Activated naive CD4-positive, alpha-beta T cell treated with anti-CD3 and anti-CD28 coated beads, Interleukin-2, amount 50 U/mL, for 24 hours (primary cell): ENCODE measurements around the gene PTPN9.
A peak's percentile ranks its signal among the peaks of the same experiment; 100 is the strongest.
"Not testable (repeated sequence)": the region's sequence is repeated elsewhere in the genome, so short reads cannot be mapped to it uniquely, and the experiment has no call there.

Source experiments
- H3K27ac Mint-ChIP-seq: one replicate; pipeline ENCODE4 v1.8.0; 2021; ENCODE audit warnings: mild to moderate bottlenecking, mixed read lengths
- H3K27me3 Mint-ChIP-seq: one replicate; pipeline ENCODE4 v1.8.0; 2021; ENCODE audit warnings: mixed read lengths
- H3K36me3 Mint-ChIP-seq: one replicate; pipeline ENCODE4 v1.8.0; 2021; ENCODE audit warnings: mixed read lengths
- H3K4me1 Mint-ChIP-seq: one replicate; pipeline ENCODE4 v1.8.0; 2021; ENCODE audit warnings: mixed read lengths
- H3K4me3 Mint-ChIP-seq: one replicate; pipeline ENCODE4 v1.8.0; 2021; ENCODE audit warnings: mild to moderate bottlenecking, mixed read lengths
- H3K9me3 Mint-ChIP-seq: one replicate; pipeline ENCODE4 v1.8.0; 2021; ENCODE audit warnings: mixed read lengths

PTPN9 gene

GRCh38 chr15:75454471-75455378 lies 124.4 kb downstream of the PTPN9 start:
- H3K4me3 Mint-ChIP-seq, result peak overlapping the region; percentile 98
- H3K27ac Mint-ChIP-seq, result peak overlapping the region; percentile 91
- no peaks in the 10 kb centered on the region for H3K36me3 Mint-ChIP-seq
- no peaks in the 10 kb centered on the region for H3K27me3 Mint-ChIP-seq
- H3K4me1 Mint-ChIP-seq, result peaks cover 22% of the 10 kb centered on the region
- H3K9me3 Mint-ChIP-seq, result no peaks in the 10 kb centered on the region

DNA sequence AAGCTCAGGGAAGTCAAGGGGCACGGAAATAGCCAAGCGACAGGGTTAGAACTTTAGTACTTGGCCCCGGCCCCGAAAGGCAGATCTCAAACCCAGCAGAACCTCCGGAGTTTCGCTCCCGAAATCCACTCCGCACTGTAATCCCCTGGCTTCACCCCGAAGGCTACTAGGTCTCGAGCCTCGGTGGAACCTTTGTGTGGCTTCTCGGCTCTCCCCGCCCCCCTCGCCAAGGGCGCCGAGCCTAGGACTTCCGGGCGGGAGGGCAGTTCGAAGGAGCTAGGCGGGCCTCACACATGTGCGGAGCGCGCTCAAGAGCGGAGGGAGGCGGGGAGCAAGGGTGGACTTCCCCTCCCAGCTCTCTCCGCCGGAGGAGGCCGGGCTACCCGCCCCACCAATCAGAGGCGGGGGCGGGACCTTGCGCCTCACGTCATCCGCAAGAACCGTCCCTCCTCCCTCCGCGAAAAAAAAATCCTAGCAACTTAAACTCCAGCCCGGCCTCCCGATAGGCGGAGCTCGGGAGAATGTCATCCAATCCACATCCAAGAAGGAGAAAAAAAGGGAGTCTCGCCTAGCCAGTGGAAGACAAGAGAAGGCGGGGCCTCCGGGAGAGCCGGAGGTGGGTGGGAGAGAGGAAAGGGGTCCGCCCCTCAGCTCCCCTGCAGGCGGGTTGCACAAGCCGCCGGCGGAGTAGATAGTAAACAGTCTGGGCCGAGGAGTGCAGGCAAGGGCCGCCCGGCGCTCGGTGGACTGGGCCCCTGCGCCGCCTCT lies 125.2 kb downstream of the PTPN9 start:
- no peaks in the 10 kb centered on the region for H3K27me3 Mint-ChIP-seq
- H3K36me3 Mint-ChIP-seq, result no peaks in the 10 kb centered on the region
- peak overlapping the region; percentile 98 for H3K4me3 Mint-ChIP-seq
- peaks cover 28% of the 10 kb centered on the region for H3K4me1 Mint-ChIP-seq
- H3K27ac Mint-ChIP-seq, result peak overlapping the region; percentile 100
- no peaks in the 10 kb centered on the region for H3K9me3 Mint-ChIP-seq

DNA sequence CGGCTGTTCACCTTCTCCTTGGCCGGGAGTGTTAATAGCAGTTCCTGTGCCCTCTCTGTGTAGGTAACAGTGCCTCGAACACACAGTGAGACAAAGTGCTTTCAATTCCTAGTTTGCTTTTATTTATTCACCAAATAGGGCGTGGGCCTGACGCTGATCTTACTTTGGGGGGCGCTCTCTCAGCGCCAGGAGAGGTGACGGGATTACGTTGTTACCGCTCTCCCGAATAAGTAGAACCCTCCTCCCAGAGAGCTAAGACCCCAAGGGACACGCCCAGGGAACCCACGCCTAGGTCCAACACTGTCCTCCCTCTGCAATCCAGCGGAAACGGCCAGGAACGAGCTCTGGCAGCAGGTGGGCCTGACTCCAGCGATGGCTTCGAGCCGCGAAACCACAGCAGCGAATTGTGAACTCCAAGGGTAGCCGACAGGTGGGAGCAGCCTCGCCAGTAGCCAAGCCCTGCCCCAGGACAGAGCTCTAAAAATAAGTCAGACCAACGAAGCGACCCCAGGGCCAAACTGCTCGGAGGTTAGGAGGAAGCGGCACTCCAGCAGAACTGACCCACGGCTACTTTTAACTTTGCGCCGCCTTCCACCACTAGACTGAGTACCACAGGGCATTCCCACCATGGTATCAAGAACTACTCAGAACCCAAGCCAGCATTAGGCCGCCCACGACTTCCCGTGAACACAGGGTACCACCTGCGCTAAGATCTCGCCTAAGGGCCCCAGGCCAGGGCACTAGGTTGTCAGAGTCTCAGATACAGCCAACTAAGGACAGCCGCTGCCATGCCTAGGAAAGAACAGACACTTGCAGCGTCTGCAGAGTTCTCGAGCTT lies 126.0 kb downstream of the PTPN9 start:
- Mint-ChIP-seq H3K36me3 (no peaks in the 10 kb centered on the region), H3K4me3 (peak overlapping the region; percentile 98), H3K4me1 (peaks cover 36% of the 10 kb centered on the region), H3K9me3 (no peaks in the 10 kb centered on the region), H3K27ac (peak overlapping the region; percentile 100), H3K27me3 (no peaks in the 10 kb centered on the region)

DNA sequence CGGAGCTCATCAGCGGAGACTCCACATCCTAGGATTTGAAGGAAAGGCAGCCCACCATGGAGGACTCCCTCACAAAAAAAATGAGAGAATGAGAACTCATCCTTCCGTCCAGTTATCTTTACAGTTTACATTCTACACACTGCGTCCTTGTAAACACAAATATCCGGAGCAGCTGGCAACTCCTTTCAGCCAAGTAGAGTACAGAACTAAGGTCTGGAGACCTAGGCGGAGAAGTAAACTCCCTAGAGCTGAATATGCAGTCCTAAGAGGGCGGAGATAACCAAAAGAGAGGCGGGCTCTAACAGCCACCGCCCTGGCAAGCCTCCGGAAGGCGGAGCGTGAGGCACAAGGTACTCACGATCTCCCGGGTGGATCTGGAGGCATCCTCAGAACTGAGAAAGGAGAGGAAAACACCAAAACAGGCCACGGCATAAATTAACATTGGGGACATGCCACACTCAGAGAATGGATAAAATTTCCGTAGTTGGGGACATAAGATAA lies 126.7 kb downstream of the PTPN9 start:
- Mint-ChIP-seq H3K9me3 (no peaks in the 10 kb centered on the region), H3K4me3 (peak overlapping the region; percentile 98), H3K4me1 (peaks cover 41% of the 10 kb centered on the region), H3K36me3 (no peaks in the 10 kb centered on the region), H3K27ac (peak overlapping the region; percentile 100), H3K27me3 (no peaks in the 10 kb centered on the region)

DNA sequence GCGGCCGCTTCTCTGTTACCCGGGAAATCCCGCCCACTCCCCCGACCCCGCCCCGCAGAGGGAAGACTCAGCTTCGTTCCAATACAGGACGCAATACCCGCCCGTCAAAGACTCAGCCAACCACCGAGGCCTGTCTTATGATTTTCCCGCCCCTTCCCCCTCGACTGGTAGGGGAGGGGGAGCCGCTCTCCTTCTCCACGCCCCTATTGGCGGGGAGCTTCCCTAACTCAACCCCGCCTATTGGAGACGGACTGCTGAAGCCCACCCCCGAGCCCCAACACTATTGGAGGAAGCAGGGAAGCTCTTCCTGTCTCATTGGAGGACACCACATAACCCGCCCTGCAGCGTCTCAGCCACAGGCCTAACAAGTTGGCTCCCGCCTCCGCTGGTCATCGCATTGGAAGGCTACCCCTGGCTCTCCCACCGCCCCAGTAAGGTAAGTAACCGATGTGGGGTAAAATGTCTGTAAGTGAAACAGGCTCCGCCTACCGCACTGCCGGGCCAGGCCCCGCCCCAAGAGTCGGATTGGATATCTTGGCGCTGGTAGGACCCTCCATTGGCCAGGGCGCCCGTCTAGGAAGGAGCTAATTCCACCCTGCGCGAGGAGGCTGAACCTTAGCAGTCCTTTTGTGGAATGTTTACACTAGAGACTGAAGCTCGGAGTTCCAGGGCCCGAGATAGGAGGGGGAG lies 127.3 kb downstream of the PTPN9 start, which contains the start of gene SIN3A:
Gene SIN3A, minus strand, starts transcription at position 17 of the 690 bp plus-strand sequence. CDS start 21,315 bp downstream, outside the sequence.
- Mint-ChIP-seq H3K4me3 (peak within 1 kb of the TSS; percentile 98), H3K27ac (peak within 1 kb of the TSS; percentile 100), H3K27me3 (no peaks in the 10 kb centered on the region), H3K9me3 (no peaks in the 10 kb centered on the region), H3K36me3 (no peaks in the 10 kb centered on the region), H3K4me1 (peaks cover 46% of the 10 kb centered on the region)

DNA sequence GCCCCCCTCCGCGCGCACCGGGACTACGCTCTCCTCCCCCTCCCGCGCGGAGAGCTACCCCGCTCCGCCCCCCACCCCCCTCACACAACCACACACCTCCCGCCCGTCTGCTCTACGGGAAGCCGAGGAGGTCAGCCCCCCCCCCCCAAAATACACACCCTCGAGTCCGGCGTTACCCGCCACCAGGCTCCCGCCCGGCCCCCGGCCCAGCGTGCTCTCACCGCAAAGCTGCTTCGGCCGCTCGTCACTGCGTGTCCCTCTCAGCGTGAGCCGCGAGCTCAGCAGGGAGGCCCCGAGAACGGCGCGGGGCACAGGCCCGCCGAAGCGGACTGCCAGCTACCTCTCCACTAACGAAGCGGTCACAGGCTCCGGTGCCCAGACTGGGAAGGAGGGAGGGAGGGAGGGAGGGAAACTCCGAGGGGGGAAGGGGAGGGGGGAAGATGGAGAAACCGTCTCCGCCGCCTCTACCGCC lies 127.9 kb downstream of the PTPN9 start:
- H3K27me3 Mint-ChIP-seq, result no peaks in the 10 kb centered on the region
- H3K4me3 Mint-ChIP-seq, result peak overlapping the region; percentile 98
- H3K27ac Mint-ChIP-seq, result peak overlapping the region; percentile 100
- no peaks in the 10 kb centered on the region for H3K9me3 Mint-ChIP-seq
- no peaks in the 10 kb centered on the region for H3K36me3 Mint-ChIP-seq
- peaks cover 48% of the 10 kb centered on the region for H3K4me1 Mint-ChIP-seq

- peaks cover 53% of the 10 kb centered on the region for H3K4me1 Mint-ChIP-seq
- no peaks in the 10 kb centered on the region for H3K9me3 Mint-ChIP-seq
- peak overlapping the region; percentile 98 for H3K4me3 Mint-ChIP-seq
- H3K36me3 Mint-ChIP-seq, result no peaks in the 10 kb centered on the region
- H3K27me3 Mint-ChIP-seq, result no peaks in the 10 kb centered on the region
- H3K27ac Mint-ChIP-seq, result peak overlapping the region; percentile 71
Observed at GRCh38 chr15:75450307-75451201, 128.6 kb downstream of the PTPN9 start.

GRCh38 chr15:75449585-75450306 lies 129.4 kb downstream of the PTPN9 start:
- Mint-ChIP-seq H3K36me3 (no peaks in the 10 kb centered on the region), H3K27ac (peak overlapping the region; percentile 71), H3K9me3 (no peaks in the 10 kb centered on the region), H3K27me3 (no peaks in the 10 kb centered on the region), H3K4me1 (peaks cover 54% of the 10 kb centered on the region), H3K4me3 (peak overlapping the region; percentile 97)

DNA sequence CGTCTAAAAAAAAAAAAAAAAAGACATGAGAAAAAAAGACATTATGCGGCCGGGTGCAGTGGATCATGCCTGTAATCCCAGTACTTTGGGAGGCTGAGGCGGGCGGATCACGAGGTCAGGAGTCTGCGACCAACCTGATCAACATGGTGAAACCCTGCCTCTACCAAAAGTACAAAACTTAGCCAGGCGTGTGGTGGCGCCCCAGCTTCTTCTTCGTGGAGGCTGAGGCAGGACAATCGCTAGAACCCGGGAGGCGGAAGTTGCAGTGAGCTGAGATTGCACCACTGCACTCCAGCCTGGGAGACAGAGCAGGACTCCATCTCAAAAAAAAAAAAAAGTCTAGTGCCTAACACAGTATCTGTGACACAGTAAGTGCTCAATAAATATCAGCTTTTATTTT lies 130.9 kb downstream of the PTPN9 start:
- H3K36me3 Mint-ChIP-seq, H3K27me3 Mint-ChIP-seq, H3K27ac Mint-ChIP-seq, H3K9me3 Mint-ChIP-seq, H3K4me3 Mint-ChIP-seq: not testable (repeated sequence)
- H3K4me1 Mint-ChIP-seq, result peaks cover 67% of the 10 kb centered on the region

DNA sequence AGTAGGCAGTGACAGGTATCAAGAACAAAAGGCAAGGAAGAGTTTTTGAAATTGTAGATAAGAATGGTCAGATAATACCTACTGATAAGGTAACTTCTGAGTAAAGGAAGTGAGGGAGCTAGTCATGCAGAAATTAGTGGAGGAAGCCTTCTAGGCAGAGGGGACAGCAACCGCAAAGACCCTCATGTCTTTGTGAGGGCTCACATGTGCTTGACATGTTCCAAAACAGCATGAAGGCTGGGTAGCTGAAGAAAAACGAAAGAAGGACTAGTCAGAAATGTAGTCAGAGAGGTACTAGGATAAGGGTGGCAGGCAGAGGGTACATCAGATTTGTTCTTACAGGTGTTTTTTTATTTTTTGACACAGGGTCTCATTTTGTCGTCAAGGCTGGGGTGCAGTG lies 133.0 kb downstream of the PTPN9 start:
- peak overlapping the region; percentile 54 for H3K4me3 Mint-ChIP-seq
- peak overlapping the region; percentile 82 for H3K27ac Mint-ChIP-seq
- H3K36me3 Mint-ChIP-seq, result peaks cover 3% of the 10 kb centered on the region
- no peaks in the 10 kb centered on the region for H3K9me3 Mint-ChIP-seq
- no peaks in the 10 kb centered on the region for H3K27me3 Mint-ChIP-seq
- H3K4me1 Mint-ChIP-seq, result peaks cover 68% of the 10 kb centered on the region

DNA sequence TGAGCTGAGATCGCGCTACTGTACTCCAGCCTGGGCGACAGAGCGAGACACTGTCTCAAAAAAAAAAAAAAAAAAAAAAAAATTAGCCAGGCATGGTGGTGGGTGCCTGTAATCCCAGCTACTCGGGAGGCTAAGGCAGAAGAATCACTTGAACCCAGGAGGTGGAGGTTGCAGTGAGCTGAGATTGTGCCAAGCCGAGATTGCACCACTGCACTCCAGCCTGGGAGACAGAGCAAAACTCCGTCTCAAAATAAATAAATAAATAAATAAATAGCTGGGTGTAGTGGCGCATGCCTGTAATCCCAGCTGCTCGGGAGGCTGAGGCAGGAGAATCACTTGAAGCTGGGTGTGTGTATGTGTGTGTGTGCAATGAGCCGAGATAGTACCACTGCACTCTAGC lies 133.8 kb downstream of the PTPN9 start:
- H3K36me3 Mint-ChIP-seq, H3K27ac Mint-ChIP-seq, H3K9me3 Mint-ChIP-seq, H3K27me3 Mint-ChIP-seq, H3K4me3 Mint-ChIP-seq: not testable (repeated sequence)
- H3K4me1 Mint-ChIP-seq, result peaks cover 68% of the 10 kb centered on the region

- Mint-ChIP-seq H3K4me3 (peak overlapping the region; percentile 15), H3K4me1 (peaks cover 60% of the 10 kb centered on the region), H3K27ac (peak overlapping the region; percentile 51)
- H3K9me3 Mint-ChIP-seq, H3K27me3 Mint-ChIP-seq, H3K36me3 Mint-ChIP-seq: not testable (repeated sequence)
Observed at GRCh38 chr15:75443972-75444453, 135.1 kb downstream of the PTPN9 start.

DNA sequence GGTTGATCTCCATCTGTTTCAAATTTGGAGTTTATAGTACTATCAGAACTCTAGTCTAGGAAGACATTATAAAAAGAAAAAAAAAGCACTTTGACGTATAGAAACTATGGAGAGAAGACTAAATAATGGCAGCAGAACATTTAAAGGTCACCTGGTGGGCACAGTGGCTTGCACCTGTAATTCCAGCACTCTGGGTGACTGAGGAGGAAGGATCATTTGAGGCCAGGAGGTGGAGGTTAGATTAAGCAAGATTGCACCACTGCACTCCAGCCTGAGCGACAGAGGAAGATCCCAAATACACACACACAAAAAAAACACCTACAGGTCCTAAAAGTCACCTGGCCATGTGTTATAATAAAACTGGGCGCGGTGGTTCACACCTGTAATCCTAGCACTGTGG lies 141.4 kb downstream of the PTPN9 start:
- Mint-ChIP-seq H3K27me3 (no peaks in the 10 kb centered on the region), H3K36me3 (peaks cover 3% of the 10 kb centered on the region), H3K27ac (peak overlapping the region; percentile 66), H3K9me3 (no peaks in the 10 kb centered on the region), H3K4me1 (peaks cover 58% of the 10 kb centered on the region), H3K4me3 (no peak overlapping the region)
